Brain pericyte (primary cell): ENCODE results near the gene CERS1.

Experiments
- DNase-seq: peaks from one replicate; pipeline ENCODE4 v3.0.0-alpha.2; 2012; ENCODE audit warnings: low read depth, low spot score

CERS1 gene

DNA sequence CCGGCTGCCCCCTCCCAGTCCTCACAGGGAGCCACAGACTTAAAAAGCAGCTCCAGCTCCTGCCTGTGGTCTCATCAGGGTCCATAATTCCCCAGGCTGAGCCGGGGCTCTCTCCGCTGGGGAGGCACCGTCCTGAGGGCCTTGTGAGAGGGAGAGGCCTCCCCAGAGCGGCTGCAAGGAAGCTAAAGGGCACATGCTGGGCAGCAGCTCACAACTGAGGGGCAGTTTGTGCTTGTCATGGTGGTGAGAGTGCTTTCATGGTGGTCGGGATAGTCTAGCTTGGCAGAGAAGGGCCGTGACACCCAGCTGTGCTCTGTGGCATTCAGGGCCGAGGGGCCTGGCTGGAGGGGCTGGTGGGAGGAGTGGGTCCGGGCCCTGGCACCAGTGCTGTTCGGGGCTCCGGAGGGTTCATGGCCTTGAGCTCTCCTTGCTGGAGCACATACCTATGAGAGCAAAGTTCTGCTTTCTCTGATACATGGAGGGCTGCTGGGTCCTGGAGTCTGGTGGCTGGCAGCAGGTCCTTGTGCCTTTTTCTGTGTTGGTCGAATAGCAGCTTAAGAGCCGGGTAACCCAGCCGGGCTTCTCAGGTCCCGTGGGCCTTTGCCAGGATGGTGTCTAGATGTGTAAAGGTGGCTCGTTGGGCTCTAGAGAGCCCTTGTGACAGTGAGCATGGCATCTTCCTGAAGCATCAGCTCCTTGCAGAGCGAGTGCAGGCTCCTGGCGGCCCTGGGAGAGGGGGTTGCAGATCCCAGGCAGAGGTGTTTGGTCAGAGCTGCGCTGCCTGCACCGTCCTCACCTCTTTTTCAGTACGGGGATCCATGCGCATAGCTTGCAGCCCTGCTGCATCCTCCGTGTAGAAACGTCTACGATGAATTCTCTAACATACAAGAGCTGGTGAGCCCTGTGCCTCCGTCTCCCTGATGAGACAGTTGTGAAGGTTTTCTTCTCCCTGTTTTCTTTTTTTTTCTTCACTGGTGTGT, 55.4 kb downstream of the CERS1 start:
- DNase-seq: no peak

DNA sequence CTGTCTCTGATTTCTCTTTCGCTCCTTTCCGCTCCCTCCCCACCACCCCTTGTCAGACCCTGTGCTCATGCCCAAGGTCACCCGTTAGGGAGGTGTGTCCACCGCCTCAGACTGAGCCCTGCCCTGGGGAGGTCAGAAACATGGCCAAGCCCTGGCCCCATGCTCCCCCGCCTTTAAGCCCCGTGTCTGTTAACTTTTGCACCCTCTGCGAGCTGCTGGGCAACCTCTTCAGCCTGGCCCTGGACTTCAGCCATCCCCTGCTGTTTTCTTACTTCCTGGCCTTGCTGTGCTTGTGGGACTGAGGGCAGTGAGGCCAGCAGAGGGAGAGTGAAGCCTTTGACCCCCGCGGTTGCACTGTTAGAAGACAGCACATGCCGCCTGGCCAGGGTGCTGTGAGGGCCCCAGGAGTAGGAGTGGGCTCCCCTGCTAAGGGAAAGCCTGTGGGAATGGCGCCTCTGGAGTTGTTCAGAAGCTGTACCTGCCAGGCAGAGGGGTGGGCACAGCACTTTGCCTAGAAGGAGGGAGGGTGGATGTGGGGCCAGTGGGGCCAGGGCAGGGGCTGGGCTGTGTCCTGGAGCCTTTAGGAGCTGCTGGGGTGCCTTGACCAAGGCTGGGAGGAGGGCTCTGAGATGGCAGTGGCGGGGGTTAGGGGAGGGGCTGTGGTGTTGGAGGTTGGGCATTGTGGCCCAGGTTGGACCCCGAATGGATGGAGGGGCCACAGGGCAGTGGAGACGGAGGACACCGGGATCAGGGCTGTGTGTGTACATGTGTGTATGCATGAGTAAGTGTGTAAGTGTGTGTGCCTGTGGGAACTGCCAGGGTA, 56.3 kb downstream of the CERS1 start:
- DNase-seq: no peak

DNA sequence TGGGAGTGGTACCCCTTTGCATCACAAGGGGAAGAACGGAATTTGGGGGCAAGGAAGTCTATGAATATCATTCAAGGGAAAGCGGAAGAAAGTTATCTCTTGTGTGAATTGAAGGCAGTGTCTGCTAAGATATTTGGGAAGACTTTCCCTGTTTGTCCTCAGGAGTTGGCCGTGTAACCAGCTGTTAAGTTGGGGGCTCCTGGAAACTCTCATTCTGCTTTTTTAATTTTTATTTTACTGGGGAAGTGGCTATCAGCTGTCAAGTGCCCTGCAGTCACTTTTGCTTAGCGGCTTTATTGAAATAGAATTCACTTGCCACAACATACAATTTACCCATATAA, 61.3 kb downstream of the CERS1 start:
- no peak for DNase-seq

DNA sequence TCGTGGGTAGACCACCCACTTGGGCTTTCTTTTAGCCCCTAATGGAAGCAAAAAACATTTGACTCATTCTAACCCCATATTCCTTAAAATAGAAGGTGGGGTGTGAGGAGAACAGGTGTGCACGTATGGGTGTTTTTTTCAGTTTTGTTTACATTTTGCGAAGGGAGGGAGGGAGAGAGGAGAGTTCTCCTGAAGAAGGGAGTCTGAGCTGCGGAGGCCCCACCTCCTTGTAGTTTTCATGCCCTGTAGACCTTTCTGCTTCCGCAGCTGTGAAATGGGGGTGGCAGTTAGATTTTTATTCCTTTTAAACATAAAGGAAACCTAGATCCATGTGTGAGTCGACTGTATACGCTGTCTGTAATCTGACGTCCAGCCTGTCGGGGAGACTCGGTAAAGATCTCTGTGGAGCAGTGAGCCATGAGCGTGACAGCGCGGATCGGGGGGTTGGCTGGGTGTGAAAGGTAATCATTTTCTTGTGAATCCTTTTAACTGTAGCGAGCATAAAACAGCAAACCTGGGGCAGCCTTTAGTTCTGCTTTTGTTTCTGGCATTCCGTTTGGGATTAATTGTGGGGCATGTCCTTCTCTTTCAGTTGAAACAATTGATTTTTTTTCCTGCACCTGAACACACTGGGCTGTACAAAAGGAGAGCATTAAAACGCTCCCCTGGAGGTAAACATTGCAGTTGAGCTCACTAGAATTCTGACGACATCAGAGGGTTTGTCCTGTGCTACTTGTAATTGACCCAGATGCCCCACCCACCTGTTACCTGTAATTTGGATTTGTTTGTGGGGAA, 61.9 kb downstream of the CERS1 start:
- no peak for DNase-seq

DNA sequence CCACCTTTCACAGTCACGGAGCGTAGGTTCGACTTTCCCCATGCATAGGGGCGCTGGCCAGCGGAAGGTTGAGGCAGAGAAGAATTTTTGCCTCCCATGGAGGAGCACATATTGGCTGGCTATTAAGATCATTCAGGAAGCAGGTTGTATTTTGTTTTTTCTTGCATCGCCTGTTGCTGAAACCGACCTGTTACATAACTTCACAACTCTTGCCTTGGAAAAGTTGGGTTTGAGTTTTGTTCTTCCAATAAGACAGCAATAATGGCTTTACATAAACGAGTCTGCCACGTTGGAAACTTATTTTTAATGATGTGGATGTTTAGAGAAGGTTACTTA, 62.8 kb downstream of the CERS1 start:
- no peak for DNase-seq

DNA sequence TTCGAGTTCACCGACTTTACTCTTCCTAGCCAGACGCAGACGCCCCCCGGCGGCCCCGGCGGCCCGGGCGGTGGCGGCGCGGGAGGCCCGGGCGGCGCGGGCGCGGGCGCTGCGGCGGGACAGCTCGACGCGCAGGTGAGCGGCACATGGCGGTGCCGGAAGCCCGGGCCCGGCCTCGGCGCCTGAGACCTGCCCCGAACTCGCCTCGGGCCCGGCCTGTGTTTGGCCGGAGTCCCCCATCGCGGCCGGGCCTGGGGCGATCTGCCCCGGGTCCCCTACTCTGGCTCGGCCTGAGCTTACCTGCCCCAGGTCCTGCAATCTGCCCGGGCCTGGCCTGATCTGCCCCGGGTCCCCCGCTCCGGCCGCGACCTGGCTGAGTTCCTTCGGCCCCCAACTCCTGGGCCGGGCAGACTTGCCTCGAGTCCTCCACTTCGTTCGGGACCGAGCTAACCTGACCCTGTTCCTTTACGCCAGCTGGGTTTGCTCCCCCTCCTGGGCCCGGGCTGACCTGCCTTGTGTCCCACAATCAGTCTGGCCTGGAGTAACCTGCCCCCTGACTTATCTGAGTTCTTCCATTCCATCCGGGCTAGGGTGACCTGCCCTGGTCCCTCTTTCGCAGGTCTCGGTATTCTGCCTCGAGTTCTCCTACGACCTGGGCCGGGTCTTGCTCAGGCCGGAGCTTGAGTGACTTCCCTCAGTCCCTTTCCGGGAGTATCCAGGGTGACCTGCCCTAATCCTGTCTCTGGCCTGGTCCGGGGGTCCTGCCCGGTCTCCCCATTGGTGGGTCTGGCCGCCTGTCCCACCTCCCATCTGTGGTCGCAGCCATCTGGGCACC, 63.4 kb downstream of the CERS1 start:
- DNase-seq: no peak

DNA sequence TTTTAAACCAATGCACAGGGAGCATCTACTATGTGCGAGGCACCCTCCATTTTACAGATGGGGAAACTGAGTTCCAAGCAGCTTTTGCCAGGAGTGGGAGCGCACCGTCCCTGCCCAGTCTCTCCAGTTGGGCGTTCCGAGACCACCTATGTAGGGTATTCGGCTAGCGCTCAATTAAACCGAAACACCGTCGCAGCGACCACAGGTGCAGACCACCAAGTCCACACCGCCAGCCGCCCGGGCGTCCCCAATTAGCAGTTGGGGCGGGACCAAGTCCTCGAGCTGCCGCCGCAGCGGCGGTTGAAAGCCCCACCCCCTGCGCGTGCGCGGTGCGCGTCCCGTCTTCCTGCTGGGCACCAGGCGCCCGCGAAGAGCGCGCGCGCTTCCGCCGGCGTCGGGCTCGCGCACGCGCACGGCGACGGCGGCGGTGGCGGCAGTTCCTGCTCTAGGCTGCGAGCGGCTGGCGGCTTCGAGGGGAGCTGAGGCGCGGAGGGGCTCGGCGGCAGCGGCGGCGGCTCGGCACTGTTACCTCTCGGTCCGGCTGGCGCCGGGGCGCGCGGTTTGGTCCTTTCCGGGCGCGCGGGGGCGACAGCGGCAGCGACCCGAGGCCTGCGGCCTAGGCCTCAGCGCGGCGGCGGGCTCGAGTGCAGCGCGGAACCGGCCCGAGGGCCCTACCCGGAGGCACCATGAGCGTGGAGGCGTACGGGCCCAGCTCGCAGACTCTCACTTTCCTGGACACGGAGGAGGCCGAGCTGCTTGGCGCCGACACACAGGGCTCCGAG, 64.2 kb downstream of the CERS1 start, which contains the start of gene UPF1:
Gene UPF1 (plus strand): TSS at position 436 of the 782 bp plus-strand sequence. CDS start 251 bp downstream, at position 687.
- DNase-seq: peak; percentile 17

DNA sequence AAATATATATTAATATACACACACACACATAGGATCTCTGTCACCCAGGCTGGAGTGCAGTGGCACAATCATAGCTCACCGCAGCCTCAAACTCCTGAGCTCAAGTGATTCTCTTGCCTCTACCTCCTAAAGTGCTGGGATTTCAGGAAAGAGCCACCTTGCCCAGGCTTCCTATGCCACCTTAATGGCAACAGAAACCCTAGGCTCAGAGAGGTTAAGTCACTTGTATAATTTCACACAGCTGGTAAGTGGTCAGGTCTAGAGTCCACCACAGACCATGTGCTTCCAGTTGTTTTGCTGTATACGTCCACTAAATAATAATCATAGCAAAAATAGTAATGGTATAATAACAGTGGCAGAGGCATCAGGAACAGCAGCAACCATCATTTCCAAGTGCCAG, 65.5 kb downstream of the CERS1 start:
- no peak for DNase-seq

DNA sequence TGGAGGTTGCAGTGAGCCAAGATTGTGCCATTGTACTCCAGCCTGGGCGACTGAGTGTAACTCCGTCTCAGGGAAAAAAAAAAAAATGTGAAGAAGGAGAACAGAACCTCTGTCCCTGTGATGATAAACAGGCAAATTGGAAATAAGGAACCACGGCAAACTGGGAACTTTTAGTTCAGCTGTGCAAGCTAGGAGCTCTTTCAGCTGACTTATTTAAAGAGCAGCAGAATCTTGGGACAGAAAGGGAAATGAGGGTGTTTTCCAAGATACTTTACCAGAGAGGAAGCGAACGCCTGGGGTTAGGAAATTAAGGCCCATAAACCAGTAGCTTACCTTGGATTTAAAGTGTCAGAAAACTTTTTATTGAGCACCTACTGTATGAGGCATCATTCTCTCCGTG, 67.2 kb downstream of the CERS1 start:
- DNase-seq: no peak
